ENCODE results near the gene RNF19B.

RNF19B gene

DNA sequence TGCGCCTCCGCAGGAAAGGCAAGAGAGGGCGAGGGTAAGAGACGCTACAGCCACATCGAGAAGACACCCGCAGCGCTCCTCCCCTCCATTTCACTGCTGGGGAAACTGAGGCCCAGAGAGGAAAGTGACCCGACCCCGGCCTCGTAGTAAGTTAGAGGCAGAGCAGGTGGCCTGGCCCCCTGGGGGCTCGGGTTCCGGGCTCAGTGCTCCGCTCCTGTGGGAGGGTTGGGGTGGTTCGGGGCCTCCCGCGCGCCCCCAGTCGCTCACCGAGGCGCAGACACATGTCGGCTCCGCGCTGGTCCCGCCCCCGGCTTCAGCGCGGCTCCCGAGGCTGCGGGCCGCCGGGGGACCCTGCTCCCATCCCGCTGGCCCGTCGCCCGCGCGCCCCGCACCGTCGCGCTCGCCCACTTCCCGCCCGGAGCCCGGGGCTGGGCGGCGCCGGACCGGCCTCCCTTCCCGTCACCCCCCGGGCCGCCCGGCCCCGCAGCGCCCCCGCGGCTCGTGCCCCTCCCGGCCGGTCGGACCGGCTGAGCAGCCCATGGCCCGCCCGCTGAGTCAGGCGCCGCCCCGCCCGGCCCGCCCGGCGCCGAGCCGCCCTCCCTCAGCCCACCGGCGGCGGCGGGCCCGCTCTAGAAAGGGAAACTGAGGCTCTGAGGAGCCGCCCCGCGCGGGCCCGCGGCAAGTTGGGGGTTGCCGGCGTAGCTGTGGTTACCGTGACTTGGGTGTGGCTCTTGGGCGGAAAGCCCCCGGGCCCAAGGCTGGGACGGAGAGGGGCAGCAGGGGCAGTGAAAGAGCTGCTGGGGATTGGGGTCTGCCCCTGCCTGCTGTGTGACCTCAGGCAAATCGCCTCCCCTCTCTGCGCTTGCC is 63.4 kb downstream of the RNF19B start, which contains the start of gene TMEM54:
Gene TMEM54, minus strand, starts transcription at position 434 of the 867 bp plus-strand sequence. Its CDS starts 151 bp downstream, at position 283.
- peak in 1 of 2 experiments; percentile 39 for DNase-seq

- DNase-seq = no peak
These were observed 64.1 kb downstream of the RNF19B start for GRCh38 chr1:32900371-32900955.

DNA sequence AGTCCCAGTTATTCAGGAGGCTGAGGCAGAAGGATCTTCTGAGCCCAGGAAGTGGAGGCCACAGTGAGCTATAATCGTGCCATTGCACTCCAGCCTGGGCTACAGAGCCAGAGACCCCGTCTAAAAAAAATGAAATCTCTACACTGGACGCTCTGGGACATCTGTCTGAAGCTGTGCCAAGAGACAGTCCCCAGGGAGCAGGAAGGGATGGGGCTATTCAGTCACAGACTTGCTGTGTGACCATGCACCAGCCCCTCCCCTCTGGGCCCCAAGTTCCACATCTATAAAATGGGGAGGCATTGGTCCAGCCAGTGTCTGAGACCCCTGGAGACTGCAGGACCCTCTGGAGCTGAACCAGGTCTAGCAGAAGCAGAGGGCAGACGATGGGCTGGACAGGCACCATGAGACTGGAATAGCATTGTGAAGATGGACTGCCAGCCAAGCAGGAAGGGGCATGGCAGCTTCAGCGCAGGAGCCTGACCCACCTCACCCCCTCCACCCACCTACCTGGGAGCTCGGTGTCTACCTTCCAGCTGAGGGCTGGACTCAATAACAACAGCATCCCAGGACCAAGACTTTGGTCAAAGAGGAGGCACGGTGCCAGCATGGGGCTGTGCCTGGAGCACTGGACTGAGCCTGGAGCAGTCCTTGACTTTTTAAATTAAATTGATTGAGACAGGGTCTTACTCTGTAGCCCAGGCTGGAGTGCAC is 64.9 kb downstream of the RNF19B start:
- DNase-seq = peak; percentile 11 to 57

DNA sequence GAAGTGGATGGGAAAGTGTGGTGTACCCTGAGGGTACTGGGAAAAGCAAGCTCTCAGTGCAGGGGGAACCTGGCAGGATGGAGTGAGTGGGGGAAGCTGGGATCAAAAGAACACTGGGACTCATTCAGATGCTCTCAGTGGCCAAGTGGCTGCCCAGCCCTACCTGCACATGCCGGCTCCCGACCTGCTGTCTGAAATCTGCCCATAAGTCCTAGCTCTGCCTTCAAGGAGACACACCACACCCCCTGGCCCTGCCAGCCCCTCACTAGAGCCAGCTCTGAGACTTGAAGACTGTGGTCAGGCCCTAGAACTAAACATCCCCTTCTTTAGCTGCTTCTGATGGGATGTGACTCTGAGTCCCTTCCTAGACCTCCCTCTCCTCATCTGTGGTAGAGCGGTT is 65.7 kb downstream of the RNF19B start:
- no peak for DNase-seq

DNA sequence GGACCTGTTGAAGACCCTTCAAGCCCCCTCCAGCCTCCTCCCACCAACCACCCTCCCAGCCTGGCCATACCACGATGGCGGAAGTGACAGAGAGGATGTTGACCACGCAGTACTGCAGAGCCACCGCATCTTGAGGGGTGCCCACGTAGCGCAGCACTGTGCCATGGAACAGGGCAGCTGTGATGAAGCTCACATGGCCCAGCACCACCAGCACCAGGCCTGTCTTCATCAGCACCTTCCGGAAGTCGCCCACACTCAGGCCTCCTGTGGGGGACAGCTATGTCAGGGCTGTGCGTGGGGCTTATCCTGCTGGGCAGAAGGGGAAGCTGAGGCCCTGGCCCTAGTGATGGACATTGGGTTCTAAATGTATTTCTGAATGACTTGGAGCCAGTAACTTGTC is 66.6 kb downstream of the RNF19B start:
- no peak for DNase-seq

DNA sequence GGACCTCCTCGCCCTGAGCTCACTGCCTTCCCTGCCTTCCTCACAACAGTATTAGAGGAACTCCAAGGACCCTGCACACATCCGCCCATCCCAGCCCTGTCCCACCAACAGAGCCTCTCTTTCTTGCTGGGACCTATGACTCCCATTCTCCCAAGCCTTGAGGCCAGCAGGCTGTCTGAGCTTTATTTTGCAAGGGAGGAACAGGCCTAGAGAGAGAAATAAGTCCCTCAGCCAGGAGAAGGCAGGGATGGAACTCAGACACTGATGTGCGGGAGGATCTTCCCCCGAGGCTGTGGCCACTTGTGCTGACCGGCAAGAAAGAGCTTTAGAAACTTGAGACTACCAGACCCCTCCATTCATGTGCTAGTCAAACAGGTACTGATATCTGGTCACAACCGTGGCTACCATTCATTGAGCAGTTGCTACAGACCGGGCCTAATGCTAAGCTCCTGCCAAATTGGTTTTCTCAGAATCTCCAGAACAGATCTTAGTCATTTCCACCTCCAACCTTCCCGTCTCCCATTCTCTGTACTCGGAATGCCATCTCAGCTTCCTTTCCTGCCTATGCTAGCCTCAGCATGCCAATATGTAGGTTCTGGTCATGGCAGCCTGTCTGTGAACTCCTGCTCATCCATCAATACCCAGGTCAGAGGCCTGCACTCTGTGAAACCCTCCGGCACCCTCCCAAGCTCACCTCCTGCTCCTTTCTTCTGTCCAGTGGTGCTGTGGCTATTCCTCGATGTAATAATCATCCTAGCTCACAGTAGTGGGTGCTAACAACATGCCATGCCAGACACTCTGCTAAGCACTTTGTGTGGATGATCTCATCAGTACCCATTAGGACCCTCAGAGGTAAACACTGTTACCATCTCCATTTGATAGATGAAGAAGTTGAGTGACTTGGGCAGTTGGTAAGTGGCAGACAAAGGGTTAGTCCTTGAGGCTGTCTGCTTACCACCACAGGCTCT is 67.2 kb downstream of the RNF19B start:
- DNase-seq = no peak

DNA sequence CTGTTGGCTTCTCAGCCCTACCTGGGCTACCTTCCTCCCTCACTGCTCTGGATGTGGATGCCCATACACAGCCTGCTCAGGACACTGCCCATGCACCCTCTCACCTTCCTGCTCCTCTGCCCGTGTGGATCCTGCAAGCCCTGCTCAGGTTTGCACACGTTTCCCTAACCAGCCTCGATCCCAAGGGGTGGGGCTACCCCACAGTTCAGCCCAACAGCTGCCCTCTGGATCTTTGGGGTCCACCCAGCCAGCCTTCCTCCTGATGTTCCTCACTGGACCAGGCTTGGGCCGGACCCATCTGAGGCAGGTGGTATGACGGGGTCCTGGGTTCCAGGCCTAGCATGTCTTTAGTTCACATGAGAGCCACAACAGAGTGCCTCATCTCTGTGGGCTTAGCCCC is 68.2 kb downstream of the RNF19B start:
- no peak for DNase-seq

GRCh38 chr1:32895325-32896215 is 69.0 kb downstream of the RNF19B start:
- DNase-seq = no peak

GRCh38 chr1:32894681-32895080 is 69.9 kb downstream of the RNF19B start:
- no peak for DNase-seq

GRCh38 chr1:32894019-32894600 is 70.5 kb downstream of the RNF19B start:
- DNase-seq = peak in 1 of 2 experiments; percentile 36

DNA sequence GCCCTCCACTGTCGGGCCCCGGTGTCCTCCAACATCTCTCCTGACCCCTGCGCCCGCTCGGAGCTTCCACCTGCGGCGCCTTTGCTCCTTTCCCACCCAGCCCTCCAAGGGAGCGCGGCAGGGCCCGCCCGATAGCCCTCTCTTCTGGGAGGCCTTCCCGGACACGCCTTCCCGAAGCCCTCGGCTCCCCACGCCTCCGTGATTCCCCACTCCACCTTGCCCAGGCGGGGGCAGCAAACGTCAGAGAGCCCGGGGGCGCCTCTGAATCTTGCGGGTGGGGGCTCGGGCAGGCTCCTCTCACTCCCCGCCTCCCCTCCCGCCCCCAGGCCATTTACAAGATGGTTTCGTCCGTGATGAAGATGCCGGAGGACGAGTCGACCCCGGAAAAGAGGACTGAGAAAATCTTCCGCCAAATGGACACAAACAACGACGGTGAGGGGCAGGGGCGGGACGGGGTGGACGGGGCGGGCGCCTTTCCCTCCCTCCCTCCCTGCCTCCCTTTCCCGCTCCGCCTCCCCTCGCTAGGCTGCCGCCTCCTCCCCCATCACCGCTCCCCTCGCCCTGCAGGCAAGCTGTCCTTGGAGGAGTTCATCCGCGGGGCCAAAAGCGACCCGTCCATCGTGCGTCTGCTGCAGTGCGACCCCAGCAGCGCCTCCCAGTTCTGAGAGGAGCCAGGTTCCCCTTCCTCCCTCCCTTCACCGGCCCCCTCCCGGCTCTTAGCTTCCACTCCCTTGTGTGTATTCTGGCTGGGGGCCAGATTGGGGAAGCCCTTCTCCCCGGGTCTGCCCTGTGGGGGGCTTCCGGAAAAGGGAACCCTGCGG is 71.2 kb downstream of the RNF19B start:
- DNase-seq = peak; percentile 71 to 75

- peak; percentile 41 to 75 for DNase-seq
These were observed 72.0 kb downstream of the RNF19B start for GRCh38 chr1:32892368-32893197.

GRCh38 chr1:32891630-32892029 is 73.0 kb downstream of the RNF19B start:
- no peak for DNase-seq

DNA sequence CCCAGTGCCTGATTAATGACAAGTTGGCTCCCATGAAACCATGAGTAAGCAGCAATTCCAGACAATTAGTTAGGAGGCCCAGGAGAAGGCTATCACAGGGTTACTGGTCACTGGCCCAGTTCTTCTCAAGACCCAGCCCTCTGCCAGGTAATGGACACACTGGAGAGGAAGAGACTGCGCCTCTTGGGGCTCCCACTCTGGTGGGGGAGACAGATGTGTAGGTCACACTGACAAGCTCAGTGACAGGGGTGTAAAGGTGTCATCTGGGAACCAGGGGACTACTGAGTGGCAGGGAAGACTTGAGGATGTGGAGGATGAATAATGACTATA is 73.4 kb downstream of the RNF19B start:
- no peak for DNase-seq

- DNase-seq = peak; percentile 24 to 59
These were observed 73.9 kb downstream of the RNF19B start for GRCh38 chr1:32890516-32891240.

DNA sequence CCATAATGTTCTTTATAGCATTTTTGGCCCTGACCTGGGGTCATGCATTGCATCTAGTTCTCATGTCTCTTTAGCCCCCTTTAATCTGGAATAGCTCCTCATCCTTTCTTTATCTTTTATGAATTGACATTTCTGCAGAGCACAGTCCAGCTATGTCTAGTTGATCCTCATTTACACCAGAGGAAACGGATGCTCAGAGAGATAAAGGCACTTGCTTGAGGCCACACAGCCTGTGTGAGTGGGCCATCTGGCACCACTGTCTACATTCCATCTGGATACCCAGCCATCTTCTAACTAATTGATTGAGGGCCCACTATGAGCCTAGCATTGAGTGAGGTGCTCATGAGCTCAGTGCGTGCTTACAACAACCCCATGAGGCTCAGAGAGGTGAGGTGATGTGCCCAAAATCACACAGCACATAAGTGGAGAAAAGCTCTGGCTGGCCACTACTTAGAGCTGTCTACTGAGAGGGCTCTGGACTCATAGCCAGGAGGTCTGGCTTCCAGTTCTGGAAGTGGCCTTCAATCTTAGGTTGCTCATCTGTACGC is 74.8 kb downstream of the RNF19B start:
- DNase-seq = no peak

DNA sequence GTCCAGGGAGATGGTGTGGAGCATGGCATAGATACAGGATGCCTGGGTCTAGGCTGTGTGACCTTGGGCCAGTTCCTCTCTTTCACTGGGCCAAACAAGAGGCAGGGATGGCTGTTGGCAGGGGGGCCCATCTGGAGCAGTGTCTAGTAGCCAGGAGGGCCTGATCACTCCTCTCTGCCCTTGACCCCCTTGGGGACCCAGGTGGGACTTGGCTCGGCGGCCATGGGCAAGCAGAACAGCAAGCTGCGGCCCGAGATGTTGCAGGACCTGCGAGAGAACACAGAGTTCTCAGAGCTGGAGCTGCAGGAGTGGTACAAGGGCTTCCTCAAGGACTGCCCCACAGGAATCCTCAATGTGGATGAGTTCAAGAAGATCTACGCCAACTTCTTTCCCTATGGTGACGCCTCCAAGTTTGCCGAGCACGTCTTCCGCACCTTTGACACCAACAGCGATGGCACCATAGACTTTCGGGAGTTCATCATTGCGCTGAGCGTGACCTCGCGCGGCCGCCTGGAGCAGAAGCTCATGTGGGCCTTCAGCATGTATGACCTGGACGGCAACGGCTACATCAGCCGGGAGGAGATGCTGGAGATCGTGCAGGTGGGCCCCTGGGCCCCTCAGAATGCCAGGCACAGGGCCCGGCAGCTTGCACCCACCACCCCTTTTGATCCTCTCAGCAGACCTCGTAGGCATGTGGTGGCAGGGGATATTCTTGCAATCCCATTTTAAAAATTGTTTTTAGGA is 75.8 kb downstream of the RNF19B start:
- DNase-seq = no peak

Data from NCI-H524 (cell line).